ENCODE data around the gene PTPN20.

- TF ChIP-seq CTCF (IDR thresholded peaks at IDR 0.05) (peak; percentile 9 to 44 (median 35)), POLR2A (IDR thresholded peaks at IDR 0.05) (no peak)
Measured at GRCh38 chr10:46992803-46993561, 81.8 kb downstream of the PTPN20 start.

Measured in tibial nerve (tissue), 3 donors.